Stimulated activated CD8-positive, alpha-beta memory T cell treated with anti-CD3 and anti-CD28 coated beads, Interleukin-15, amount 100 ng/mL, for 48 hours (primary cell): Measurements from ENCODE around the gene FOXO6.
"Not testable (repeated sequence)": the region's sequence is repeated elsewhere in the genome, so short reads cannot be mapped to it uniquely, and the experiment has no call there.

ENCODE experiments used
- DNase-seq, 2 donors: peaks; one replicate each; pipeline ENCODE4 v3.0.0-alpha.2; 2020; ENCODE audit warnings: low read depth in 2 of 2

Gene FOXO6

DNA sequence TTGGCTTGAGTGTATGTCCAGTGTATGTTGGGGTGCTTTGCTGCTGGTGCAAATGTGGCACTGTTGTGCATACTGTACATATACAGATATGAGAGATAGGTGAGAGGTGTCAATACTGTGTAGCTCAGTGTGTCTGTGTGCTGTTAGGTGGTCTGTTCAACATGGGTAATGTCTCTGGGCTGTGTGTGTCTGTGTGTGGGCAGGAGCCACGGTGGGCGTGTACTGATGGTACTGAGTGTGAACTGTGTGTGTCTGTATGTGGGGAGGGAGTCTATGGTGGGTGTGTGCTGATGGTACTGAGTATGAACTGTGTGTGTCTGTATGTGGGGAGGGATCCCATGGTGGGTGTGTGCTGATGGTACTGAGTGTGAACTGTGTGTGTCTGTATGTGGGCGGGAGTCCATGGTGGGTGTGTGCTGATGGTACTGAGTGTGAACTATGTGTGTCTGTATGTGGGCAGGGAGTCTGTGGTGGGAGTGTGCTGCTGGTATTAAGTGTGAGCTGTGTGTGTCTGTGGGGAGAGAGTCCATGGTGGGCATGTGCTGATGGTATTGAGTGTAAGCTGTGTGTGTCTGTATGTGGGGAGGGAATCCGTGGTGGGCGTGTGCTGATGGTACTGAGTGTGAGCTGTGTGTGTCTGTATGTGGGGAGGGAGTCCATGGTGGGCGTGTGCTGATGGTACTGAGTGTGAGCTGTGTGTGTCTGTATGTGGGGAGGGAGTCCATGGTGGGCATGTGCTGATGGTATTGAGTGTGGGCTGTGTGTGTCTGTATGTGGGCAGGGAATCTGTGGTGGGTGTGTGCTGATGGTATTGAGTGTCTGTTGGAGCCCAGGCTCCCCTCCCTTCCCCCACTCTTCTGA is 32.2 kb upstream of the FOXO6 start:
- no peak for DNase-seq

GRCh38 chr1:41329662-41330587 is 31.3 kb upstream of the FOXO6 start:
- no peak for DNase-seq

DNA sequence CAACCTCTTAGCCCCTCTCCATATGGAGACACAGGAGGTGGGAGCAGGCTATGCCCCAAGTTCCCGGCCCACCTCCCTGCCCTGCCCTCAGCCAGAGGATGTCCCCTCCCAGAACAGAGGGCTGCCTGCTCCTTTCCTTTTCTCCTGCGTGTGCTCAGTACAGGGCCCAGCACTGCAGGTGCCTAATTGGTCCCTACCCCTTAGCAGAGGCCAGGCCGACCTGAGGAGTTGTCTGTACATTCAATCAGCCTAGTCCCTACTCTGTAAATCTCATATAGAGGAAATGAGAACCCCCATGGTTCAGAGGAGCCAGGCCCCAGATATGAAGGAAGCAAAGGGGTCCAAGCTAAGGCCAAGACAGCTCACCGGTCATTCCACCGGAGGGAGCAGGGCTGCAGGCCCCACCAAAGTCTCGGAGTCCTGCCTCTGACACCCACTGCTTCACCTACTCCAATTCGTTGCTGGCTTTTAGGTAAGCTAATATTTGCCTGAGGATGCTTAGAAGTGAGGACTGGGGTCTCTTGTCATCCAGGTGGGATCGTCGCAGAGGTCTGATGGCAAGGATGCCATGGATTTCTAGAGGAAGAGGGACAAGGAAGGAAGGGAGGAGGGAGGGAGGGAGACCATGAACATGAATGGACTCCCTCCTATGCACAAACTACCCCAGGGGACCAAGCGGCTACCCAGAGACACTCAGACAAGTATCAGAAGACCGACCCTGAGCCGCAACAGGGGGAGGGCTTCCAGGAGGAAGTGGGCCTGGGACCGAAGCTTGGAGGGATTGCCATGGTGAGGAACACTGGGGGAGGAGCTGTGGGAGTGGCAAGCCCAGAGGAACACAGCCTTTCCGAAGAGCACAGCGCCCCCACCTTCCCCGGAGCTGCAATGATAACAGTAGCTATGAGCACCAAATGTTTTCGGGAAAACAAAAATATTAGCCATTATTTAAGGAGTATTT is 30.4 kb upstream of the FOXO6 start:
- DNase-seq, result no peak

DNA sequence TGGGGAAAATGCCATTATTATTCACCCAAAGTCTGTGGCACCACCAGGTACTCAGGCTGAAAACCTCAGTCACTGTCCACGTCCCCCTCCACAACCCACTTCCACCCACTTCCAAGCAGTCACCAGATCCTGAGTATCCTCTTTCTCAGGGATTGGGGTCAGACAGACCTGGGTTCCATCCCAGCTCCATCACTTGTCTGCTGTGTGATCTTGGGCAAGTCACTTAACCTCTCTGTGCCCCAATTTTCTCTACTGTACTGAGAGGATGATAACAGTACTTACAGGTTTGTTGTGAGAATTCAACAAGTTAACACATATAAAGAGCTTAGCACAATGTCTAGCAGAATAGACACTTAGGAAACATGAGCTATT is 29.7 kb upstream of the FOXO6 start:
- DNase-seq, result no peak

DNA sequence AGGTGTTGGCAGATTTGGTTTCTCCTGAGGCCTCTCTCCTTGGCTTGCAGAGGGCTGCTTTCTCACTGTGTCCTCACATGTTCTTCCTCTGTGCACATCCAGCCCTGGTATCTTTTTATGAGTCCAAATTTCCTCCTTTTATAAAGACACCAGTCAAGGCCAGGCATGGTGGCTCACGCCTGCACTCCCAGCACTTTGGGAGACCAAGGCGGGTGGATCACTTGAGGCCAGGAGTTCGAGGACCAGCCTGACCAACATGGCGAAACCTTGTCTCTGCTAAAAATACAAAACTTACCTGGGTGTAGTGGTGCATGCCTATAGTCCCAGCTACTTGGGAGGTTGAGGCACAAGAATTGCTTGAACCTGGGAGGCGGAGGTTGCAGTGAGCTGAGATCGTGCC is 29.1 kb upstream of the FOXO6 start:
- not testable (repeated sequence) for DNase-seq

GRCh38 chr1:41333146-41333784 is 28.0 kb upstream of the FOXO6 start:
- peak in 1 of 2 donors; percentile 30 for DNase-seq

GRCh38 chr1:41338820-41339219 is 22.4 kb upstream of the FOXO6 start:
- no peak for DNase-seq

GRCh38 chr1:41340655-41341364 is 20.4 kb upstream of the FOXO6 start:
- no peak for DNase-seq

- DNase-seq, result no peak
Observed at GRCh38 chr1:41341365-41341683, 19.9 kb upstream of the FOXO6 start.

DNA sequence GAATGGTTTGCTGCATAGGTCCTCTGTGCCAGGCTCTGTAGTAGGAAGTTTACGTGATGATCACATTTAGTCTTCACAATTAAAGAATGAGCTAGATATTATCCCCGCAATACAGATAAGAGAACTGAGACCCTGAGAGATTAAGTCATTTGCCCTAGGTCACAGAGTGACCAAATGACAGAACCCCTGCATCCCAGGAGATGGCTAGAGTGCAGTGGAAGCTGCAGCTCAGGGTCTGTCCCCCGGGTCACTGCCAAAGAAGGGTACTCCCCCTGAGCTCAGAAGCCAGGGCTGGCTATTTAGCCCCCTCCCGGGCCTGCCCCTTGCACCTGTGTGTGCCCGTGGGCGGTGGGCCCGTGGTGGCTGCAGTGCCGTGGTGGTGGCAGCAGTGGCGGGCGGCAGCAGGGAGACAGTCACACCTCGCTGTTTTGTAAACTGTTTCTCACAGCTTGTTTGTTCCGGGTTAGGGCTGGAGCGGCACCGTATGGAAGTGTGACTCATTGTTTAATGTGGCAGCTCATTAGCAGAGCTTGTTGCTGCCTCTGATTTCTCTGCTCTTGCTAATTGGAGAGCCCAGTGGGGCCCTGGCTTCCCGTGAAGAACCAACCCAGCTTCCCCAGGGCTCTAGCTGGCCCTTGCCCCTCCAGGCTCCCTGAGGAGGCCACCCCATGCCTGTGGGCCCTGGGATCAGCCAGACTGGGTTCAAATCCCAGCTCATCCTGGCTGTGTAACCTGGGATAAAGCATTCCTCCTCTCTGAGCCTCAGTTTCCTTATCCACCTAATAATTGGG is 19.3 kb upstream of the FOXO6 start:
- DNase-seq, result no peak

DNA sequence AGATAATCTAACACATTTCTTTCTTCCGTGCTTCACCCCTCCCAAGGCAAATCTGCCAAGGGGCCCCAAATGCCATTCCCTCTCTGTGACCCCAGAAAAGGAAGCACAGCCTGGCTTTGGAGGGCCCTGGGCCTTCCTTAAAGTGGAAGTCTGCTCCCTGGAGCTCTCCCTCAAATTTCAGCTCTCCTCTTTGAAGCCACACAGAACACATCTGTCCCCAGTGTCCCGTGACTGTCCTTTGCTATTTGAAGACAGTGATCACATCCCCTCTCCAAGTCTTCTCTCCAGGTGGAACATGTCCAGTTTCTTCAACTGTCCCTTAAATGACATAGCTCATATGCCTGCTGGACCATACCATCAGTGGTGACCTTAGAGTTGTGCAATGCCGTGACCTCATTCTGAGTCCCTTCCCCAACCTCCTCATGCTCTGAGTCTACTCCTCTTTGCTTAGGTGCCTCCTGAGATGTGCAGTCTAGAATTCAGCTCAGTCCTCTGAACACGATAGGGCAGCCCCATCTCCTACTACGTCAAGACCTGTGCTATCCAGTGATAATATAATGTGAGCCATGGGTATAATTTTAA is 18.4 kb upstream of the FOXO6 start:
- DNase-seq, result no peak

- no peak for DNase-seq
Observed at GRCh38 chr1:41343790-41344699, 17.2 kb upstream of the FOXO6 start.

DNA sequence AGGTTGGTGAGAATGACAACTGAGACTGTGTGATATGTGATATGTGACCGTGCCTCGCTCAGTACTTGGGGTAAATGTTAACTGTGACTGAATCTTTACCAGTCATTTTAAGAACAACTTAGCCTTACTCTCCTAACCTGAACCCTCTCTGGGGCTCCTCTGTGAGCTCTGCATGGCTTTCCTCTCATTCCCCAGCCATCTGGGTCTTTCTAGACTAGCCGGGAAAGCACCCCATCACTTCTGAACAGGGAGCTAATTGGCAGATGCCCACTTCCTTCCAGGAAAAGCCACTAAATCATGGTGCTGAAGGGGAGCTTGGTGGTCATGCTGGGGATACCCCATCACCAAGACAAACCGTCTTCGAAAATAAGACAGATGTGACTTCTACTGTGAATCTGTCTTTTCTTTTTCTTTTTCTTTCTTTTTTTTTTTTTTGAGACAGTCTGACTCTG is 16.5 kb upstream of the FOXO6 start:
- DNase-seq, result no peak

- DNase-seq, result no peak
Observed at GRCh38 chr1:41345434-41346075, 15.7 kb upstream of the FOXO6 start.

DNA sequence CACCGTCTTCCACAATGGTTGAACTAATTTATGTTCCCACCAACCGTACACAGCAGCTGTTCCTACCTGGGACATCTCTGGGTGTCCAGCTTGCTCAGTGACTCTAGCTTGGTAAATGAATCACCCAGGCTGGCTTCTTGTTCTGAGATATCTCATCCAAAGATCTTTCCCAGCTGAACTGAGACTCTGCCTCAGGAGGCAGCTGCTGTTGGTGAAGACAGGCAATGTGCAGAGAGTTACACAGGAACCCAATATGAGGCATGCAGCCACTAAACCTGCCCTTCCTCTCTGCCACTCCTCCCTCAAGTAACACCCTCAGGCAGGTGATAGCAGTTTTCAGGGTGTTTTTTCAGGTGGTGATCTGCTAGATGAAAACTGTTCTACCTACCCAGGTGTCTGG is 14.0 kb upstream of the FOXO6 start:
- no peak for DNase-seq

DNA sequence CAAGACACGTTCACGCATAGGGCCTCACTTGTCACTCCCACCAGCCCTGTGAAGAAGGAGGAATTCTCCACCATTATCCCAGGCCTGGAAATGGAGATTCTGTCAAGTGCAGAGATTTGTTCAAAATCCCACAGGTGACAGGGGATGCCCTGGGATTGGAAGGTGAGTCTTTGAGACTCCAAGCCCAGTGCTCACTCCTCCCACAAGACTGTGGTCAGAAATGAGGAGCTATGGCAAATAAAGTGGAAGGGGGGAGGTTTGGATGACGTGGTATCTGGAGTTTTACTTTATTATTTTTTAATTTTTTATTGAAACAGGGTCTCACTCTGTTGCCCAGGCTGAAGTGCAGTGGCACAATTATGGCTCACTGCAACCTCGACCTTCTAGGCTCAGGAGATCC is 12.8 kb upstream of the FOXO6 start:
- no peak for DNase-seq

- no peak for DNase-seq
Observed at GRCh38 chr1:41349361-41350054, 11.7 kb upstream of the FOXO6 start.
